Peyer's patch (tissue), 4 donors: Measurements from ENCODE around the gene EXOC3L2.

Experiments used
- POLR2A ChIP-seq, 2 donors: fragments of 450-650 bp; IDR thresholded peaks; one replicate each; pipeline ENCODE4 v1.5.1; 2017; ENCODE audit warnings: antibody characterized with exemption in 2 of 2, mild to moderate bottlenecking in 2 of 2, moderate library complexity in 2 of 2
- TF ChIP-seq, protein P1 (sequence below), 6 experiments: fragments of 450-650 bp in 4 of 6; fragments of 200-600 bp in 2 of 6; sonication (generic) in 1 of 6; IDR thresholded peaks; one replicate each; pipeline ENCODE4 v1.5.1; 2017 to 2019; ENCODE audit warnings: antibody characterized with exemption in 6 of 6, mild to moderate bottlenecking in 3 of 6, moderate library complexity in 1 of 6

DNA sequence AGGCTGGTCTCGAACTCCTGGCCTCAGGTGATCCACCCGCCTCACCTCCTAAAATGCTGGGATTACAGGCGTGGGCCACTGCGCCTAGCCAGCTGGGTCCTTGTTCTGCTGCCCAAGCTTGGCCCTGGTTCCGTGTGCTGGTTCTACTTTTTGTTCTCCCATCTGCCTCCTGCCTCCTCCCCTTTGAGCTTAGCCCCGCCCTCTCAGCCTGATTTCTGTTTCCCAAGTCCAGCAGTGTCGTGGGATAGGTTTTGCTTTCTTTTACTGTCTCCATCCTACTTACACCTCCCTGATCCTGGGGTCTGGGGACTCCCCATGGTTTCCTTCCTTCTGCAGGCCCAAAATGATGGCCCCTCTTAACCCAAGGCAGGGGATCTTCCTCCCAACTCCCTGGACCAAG is 64.3 kb downstream of the EXOC3L2 start:
- TF ChIP-seq POLR2A (IDR thresholded peaks at IDR 0.05), result no peak
- TF ChIP-seq, protein P1, sequence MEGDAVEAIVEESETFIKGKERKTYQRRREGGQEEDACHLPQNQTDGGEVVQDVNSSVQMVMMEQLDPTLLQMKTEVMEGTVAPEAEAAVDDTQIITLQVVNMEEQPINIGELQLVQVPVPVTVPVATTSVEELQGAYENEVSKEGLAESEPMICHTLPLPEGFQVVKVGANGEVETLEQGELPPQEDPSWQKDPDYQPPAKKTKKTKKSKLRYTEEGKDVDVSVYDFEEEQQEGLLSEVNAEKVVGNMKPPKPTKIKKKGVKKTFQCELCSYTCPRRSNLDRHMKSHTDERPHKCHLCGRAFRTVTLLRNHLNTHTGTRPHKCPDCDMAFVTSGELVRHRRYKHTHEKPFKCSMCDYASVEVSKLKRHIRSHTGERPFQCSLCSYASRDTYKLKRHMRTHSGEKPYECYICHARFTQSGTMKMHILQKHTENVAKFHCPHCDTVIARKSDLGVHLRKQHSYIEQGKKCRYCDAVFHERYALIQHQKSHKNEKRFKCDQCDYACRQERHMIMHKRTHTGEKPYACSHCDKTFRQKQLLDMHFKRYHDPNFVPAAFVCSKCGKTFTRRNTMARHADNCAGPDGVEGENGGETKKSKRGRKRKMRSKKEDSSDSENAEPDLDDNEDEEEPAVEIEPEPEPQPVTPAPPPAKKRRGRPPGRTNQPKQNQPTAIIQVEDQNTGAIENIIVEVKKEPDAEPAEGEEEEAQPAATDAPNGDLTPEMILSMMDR (IDR thresholded peaks at IDR 0.05), result no peak
